ENCODE data around the gene MTX3. TPM values are rescaled to one million over a fixed set of nuclear protein-coding genes. Genes with fewer than 3 reads are reported as not detected.

The MTX3 gene, protein sequence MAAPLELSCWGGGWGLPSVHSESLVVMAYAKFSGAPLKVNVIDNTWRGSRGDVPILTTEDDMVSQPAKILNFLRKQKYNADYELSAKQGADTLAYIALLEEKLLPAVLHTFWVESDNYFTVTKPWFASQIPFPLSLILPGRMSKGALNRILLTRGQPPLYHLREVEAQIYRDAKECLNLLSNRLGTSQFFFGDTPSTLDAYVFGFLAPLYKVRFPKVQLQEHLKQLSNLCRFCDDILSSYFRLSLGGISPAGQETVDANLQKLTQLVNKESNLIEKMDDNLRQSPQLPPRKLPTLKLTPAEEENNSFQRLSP
- 7.2 and 8.6 TPM in 2 replicates for total RNA-seq

DNA sequence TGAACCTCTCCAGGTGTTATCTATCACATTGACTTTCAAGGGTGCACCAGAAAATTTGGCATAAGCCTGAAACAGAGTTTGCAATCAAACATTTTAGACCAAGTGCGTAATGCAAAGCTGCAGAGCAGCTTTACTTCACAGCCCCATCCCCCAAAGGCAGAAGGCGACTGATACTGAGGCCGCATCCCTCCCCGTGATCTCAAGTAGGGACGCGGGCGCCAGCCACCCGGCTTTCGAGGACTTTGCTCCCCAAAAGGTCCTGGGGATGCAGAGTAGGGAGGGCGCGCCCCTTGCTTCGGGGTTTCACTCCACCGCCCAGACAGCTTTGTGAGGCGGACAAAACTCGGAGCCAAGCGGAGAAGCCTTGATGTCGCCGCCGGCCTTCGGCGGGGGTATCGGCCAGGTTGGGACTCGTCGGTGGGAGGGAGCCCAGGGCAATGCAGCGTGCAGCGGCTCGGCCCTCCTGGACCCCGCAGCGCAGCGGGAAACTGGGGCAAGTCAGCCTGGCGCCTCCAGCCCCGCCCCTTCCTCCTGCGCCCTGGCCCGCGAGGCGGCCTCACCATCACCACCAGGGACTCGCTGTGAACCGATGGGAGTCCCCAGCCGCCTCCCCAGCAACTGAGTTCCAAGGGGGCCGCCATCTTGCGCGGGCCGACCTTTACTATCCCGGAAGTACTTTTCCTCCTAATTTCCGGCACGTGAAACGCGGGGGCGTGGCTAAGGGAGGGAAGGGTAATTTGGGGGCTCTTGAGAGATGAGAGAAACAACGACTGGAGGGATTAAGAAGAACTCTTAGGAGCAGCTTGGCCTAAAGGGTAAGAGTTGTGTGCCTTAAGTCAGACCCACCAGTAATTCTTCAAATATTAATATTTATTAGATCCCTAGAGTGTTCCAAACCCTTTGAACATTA is at the start of gene MTX3:
TSS of gene MTX3 (minus strand) at position 665 of the 910 bp plus-strand sequence. CDS start at position 641, 24 bp downstream.

DNA sequence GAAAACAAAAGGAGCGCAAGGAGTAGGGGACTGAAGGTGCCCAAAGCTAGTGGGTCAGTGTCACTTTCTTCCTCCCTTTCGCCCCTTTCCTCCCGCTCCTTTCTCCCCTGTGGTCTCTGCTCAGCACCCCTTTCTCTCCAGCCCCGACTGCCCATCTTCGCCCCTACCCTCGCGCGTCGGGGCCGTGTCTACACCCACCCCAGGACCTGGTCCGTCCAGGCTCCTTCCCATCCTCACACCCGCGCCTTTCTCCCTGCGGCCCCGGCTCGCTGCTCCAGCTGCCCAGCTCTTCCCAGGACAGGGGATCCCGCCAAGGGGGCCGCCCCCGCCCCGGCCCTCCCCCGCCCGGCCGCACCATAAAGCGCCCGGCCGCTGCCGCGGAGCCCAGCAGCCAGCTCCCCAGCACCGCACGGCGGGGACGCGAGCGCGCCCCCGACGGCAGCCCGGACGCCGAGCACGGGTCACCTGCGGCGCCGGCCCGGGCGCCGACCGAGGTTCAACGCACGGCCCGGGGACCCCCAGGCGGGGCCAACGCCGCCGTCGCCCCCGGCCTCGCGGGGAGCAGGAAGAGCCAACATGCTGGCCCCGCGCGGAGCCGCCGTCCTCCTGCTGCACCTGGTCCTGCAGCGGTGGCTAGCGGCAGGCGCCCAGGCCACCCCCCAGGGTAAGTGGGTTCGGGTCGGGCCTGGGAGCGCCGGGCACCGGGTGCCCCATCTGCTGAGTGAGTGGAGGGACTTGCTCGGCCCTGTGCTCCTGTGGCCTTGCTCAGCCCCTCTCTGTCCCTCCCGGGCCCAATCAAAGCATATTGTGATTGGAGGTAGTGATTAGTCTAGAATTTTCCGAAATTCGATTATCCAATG is 44.1 kb upstream of the MTX3 start, which contains the start of gene THBS4:
TSS of gene THBS4 (plus strand) at position 387 of the 860 bp plus-strand sequence. CDS start at position 577, 190 bp downstream.

Small RNA genes within 50 kb of the gene (small RNA-seq; reads per million reads assigned to genes)
- not detected for gene TRMT112P2

Other genes with a start within 250 kb of the MTX3 start
- gene THBS4, start 44.1 kb upstream of the MTX3 start, total RNA-seq = not detected in 2 replicates

Measured in vein endothelial cell (primary cell).